HG02798 (cell line): Measurements from ENCODE around the gene ATP6V1E1.

ENCODE experiments used
- ATAC-seq: cut with Tn5 transposase; IDR thresholded peaks from one replicate; pipeline ENCODE4 v1.9.1; 2021; ENCODE audit warnings: mild to moderate bottlenecking; ENCODE audit not compliant: unreplicated experiment, poor library complexity

The ATP6V1E1 gene

GRCh38 chr22:17634696-17635095, 6.1 kb upstream of the ATP6V1E1 start:
- ATAC-seq = no peak

GRCh38 chr22:17633998-17634323, 5.4 kb upstream of the ATP6V1E1 start:
- ATAC-seq = no peak

GRCh38 chr22:17633217-17633997, 4.9 kb upstream of the ATP6V1E1 start:
- ATAC-seq = no peak

GRCh38 chr22:17631076-17631565, 2.6 kb upstream of the ATP6V1E1 start:
- no peak for ATAC-seq

- ATAC-seq = no peak
These were observed 1.1 kb upstream of the ATP6V1E1 start for GRCh38 chr22:17629641-17630040.

- ATAC-seq = no peak
These were observed 582 bp upstream of the ATP6V1E1 start for GRCh38 chr22:17629173-17629489.

- no peak for ATAC-seq
These were observed 566 bp downstream of the ATP6V1E1 start for GRCh38 chr22:17627961-17628405.

GRCh38 chr22:17613280-17613679, 15.3 kb downstream of the ATP6V1E1 start:
- ATAC-seq = no peak

- ATAC-seq = no peak
These were observed 16.5 kb downstream of the ATP6V1E1 start for GRCh38 chr22:17612057-17612456.

- ATAC-seq = no peak
These were observed 20.5 kb downstream of the ATP6V1E1 start for GRCh38 chr22:17607891-17608521.

- no peak for ATAC-seq
These were observed 22.1 kb downstream of the ATP6V1E1 start for GRCh38 chr22:17606496-17606895.

GRCh38 chr22:17603668-17604067, 24.9 kb downstream of the ATP6V1E1 start:
- ATAC-seq = no peak

GRCh38 chr22:17601031-17601430, 27.5 kb downstream of the ATP6V1E1 start:
- no peak for ATAC-seq

GRCh38 chr22:17598318-17598717, 30.2 kb downstream of the ATP6V1E1 start:
- ATAC-seq = no peak

- no peak for ATAC-seq
These were observed 31.3 kb downstream of the ATP6V1E1 start for GRCh38 chr22:17597217-17597616.

- no peak for ATAC-seq
These were observed 32.3 kb downstream of the ATP6V1E1 start for GRCh38 chr22:17596226-17596625.

- ATAC-seq = no peak
These were observed 36.3 kb downstream of the ATP6V1E1 start for GRCh38 chr22:17592201-17592600.

- ATAC-seq = no peak
These were observed 38.0 kb downstream of the ATP6V1E1 start for GRCh38 chr22:17590586-17590985.

GRCh38 chr22:17589810-17590375, 38.7 kb downstream of the ATP6V1E1 start:
- no peak for ATAC-seq

- ATAC-seq = no peak
These were observed 39.9 kb downstream of the ATP6V1E1 start for GRCh38 chr22:17588606-17589005.

- ATAC-seq = no peak
These were observed 40.9 kb downstream of the ATP6V1E1 start for GRCh38 chr22:17587629-17588028.
